HG03196 (cell line): ENCODE results near the gene CYP20A1.
"Not testable (repeated sequence)": the region's sequence is repeated elsewhere in the genome, so short reads cannot be mapped to it uniquely, and the experiment has no call there.

Experiments used
- ATAC-seq: cut with Tn5 transposase; IDR thresholded peaks from one replicate; pipeline ENCODE4 v1.9.1; 2021; ENCODE audit not compliant: unreplicated experiment

CYP20A1 gene

GRCh38 chr2:203280428-203281064 lies 41.7 kb downstream of the CYP20A1 start:
- ATAC-seq: no peak

- ATAC-seq: no peak
Measured at GRCh38 chr2:203282101-203282500, 43.3 kb downstream of the CYP20A1 start.

DNA sequence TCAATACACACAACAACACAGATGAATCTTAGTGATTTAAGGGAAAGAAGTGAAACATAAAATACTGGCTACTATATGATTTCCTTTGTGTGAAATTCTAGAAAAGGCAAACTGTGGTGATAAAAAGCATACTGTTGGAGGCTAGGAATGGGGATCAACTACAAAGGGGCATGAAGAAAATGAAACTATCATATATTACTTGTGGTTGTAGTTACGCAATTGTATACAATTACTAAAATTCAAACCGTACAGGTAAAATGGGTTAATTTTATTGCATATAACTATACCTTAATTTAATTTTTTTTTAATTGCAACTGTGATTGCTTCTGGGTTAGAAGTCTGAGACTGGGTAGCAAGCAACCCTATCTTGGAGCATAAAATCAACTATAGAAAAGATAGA lies 47.7 kb downstream of the CYP20A1 start:
- no peak for ATAC-seq

DNA sequence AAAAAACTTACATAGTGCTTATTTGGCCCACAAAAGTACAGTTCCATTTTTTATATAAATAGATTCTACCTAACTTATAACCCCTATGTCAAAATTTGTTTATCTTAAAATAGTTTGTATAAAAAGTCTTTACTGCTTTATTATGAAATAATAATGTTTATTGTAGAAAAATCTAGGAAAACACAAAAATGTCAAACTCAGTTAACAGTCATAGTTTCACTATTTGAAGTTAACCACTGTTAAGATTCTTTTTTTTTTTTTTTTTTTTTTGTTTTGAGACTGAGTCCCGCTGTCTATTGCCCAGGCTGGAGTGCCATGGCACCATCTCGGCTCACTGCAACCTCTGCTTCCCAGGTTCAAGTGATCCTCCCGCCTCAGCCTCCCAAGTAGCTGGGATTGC lies 62.8 kb downstream of the CYP20A1 start:
- ATAC-seq: no peak

DNA sequence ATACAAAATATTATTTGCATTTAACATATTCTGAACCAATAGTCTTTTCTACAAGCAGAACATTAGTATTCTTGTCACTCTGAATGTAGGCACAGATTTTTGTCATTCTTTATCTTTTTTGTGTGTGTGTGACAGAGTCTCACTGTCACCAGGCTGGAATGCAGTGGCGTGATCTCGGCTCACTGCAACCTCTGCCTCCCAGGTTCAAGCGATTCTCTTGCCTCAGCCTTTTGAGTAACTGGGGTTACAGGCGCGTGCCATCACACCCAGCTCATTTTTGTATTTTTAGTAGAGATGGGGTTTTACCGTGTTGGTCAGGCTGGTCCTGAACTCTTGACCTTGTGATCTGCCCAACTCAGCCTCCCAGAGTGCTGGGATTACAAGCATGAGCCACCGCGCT lies 63.8 kb downstream of the CYP20A1 start:
- ATAC-seq: not testable (repeated sequence)

GRCh38 chr2:203310688-203311436 lies 72.0 kb downstream of the CYP20A1 start:
- ATAC-seq: no peak

DNA sequence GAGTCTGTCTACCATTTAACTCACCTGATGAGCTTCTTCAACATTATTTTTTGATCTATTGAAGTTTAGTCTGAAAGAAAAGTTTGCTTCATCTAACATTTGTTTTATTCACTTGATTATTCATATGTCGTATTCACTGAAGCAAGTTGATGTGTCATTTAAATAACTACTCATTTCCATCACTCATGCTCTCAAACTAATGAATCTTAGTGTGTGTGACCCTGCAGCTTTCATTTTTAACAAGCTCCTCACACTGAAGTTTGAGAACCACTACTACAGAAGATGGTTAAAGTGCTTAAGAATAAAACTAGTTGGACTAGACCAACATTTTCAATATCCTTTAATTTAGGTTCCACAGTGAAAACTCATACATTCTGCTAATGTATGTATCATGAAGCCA lies 87.5 kb downstream of the CYP20A1 start:
- ATAC-seq: no peak

DNA sequence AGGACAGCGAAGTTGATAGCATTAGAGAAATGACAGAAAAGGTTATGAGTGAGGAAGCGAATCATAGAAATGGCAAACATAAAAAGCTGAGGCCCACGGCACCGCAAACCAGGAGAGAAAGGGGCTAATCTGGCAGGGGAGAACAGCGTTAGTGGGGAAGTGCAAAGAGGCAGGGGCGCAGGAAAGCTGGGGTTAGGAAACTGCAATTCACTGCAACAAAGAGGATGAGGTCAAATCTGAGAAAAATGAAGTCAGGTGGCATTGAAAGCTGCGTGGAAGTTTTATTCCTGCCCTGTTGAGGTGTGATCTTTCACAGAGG lies 88.7 kb downstream of the CYP20A1 start:
- no peak for ATAC-seq

- peak; percentile 53 for ATAC-seq
Measured at GRCh38 chr2:203327901-203328759, 89.3 kb downstream of the CYP20A1 start, which contains the start of gene ABI2. ABI2 (plus strand) TSS chr2:203328394; CDS start chr2:203328515, 121 bp downstream.

- peak; percentile 60 for ATAC-seq
Measured at GRCh38 chr2:203328760-203329540, 90.1 kb downstream of the CYP20A1 start.

DNA sequence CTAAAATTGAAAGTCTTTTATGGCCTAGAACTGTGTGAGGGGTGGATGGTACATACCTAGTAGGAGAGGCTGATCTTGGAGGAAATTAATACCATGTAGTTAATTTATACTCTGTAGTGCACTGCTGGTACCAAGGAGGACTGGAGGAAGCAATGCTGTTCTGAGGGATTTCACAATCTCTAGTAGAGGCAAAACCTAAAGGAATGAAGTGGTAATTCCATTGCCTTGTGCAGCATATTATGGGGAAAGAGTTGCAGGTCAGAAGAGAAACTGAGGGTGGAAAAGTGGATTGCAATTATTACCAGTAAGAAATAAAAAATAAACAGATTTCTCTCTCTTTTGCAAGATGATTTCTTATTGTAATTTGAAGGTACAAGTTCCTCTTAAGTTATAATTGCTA lies 91.6 kb downstream of the CYP20A1 start:
- no peak for ATAC-seq

GRCh38 chr2:203338322-203338721 lies 99.5 kb downstream of the CYP20A1 start:
- no peak for ATAC-seq

DNA sequence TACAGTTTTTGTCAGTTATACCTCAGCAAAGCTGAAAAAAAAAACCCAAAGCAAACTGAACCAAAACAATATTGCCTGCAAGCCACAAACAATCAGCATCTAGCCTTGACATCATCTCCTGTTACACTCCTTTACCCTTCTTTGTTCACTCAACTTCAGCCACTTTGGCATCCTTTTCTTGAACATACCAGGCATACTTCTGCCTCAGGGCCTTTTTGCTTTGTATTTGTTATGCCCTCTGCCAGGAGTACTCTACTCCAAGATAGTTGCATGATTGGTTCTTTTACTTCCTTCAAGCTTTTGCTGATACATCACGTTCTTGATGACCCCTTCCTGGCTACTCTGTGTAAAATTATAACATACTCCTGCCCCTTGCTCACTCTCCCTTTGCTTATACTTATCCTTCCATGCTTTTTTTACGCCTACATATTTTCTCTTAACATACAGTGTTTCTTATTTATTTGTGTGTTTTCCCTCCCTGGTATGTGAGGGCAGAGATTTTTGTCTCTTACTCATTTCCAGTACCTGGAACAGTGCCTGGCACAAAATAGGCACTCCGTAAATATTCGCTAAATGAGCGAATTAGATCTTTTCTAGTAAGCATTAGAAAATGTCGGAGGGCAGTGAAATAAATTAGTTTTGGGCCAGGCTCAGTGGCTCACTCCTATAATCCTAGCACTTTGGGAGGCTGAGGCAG lies 102.1 kb downstream of the CYP20A1 start:
- no peak for ATAC-seq

DNA sequence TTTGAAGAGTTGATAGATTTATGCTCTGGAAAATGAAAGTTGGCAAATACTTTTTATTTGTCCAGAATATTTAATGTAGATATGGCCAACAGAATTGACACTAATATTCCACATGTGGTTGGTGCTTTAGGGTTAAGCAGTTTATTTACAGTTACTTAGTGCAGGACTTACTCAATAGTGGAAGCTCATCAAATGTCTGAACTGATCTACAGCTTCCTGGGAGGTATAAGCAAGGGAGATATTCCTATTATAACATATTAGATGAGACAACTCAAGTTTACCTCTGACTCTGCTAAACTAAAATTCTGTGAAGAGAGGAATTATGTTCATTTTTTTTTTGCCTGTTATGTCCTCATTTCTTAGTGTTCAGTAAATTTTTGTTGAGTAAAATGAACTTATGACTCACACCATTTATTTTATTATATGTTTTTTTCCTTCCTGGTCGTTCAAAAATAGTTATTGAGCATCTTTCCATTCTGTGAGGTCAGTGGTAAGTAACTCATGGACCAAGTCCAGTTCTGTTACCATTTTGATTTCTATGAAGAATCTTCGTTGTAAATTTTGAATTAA lies 103.0 kb downstream of the CYP20A1 start:
- no peak for ATAC-seq

DNA sequence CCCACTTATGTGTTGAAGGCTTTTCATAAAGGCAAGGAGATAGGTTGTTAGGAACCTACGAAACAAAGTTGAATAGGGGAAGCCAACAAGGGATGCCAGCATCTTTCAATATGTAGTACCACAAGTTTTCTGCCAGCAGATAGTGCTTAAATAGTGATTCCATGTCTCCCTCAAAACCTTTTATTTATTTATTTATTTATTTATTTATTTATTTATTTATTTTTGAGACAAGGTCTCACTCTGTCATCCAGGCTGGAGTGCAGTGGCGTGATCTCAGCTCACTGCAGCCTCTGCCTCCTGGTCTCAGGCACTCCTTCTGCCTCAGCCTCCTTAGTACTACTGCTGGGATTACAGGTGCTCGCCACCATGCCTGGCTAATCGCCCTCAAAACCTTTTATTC lies 103.6 kb downstream of the CYP20A1 start:
- not testable (repeated sequence) for ATAC-seq

DNA sequence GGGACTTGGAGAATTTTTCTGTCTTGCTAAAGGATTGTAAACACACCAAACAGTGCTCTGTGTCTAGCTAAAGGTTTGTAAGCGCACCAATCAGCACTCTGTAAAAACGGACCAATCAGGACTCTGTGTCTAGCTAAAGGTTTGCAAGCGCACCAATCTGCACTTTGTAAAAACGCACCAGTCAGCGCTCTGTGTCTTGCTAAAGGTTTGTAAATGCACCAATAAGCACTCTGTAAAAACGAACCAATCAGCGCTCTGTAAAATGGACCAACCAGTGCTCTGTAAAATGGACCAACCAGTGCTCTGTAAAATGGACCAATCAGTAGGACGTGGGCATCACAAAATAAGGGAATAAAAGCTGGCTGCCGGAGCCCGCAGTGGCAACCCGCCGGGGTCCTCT lies 105.8 kb downstream of the CYP20A1 start:
- no peak for ATAC-seq

GRCh38 chr2:203346612-203347011 lies 107.8 kb downstream of the CYP20A1 start:
- ATAC-seq: no peak

GRCh38 chr2:203347375-203347774 lies 108.6 kb downstream of the CYP20A1 start:
- no peak for ATAC-seq

DNA sequence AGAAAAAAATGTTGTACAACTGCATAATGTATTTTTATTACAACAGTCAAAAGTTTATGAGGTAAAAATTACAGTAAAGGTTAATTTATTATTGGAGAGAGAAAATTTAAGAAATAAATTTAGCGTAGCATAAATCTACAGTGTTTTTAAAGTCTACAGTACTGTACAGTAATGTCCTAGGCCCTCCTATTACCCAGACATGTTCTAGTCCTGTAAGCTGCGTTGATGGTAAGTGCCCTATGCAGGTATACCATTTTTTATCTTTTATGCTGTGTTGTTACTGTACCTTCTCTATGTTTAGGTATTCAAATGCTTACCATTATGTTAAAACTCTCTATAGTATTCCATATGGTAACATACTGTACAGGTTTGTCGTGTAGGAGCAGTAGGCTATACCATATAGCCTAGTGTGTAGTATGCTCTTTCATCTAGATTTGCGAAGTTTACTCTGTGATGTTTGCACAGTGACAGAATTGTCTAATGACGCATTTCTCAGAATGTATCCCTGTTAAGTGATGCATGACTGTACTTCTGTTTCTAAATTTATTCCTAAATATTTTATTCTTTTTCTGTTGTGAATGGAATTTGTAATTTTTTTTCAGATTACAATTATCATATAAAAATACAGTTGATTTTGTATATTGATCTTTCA lies 113.9 kb downstream of the CYP20A1 start:
- ATAC-seq: no peak

GRCh38 chr2:203354966-203355365 lies 116.1 kb downstream of the CYP20A1 start:
- no peak for ATAC-seq
